ENCODE results near the gene THOC7.

Gene THOC7

DNA sequence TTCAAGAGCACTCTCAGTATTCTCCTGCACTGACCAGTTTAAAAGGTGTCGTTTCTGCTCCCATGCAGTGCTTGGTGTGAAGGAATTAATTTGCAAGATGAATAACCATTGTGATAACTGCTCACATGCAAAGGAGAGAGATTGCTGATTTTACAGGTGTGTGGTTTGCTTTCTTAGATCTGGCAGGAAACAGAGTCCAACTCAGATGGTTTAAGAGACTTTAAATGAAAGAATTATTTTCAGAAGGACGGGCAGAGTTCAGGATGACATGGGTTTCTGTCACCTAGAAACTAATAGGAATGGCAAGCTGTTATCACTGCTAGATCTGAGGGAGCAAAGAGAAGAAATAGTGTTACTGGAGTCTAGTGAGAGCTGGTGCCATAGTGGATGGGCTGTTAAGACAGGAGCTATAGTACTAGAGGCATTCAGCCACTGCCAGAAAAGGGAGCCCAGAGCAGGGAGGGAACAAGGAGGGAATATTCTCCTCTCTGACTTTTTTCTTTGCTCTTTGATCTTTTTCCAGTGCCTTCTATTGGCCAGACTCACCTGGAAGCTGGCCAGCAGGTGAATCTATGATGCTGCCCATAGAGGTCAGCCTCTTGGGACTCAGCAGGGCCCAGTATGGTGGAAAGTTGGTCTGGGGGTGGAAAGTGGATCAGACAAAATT is 14.9 kb upstream of the THOC7 start:
- DNase-seq: no peak

DNA sequence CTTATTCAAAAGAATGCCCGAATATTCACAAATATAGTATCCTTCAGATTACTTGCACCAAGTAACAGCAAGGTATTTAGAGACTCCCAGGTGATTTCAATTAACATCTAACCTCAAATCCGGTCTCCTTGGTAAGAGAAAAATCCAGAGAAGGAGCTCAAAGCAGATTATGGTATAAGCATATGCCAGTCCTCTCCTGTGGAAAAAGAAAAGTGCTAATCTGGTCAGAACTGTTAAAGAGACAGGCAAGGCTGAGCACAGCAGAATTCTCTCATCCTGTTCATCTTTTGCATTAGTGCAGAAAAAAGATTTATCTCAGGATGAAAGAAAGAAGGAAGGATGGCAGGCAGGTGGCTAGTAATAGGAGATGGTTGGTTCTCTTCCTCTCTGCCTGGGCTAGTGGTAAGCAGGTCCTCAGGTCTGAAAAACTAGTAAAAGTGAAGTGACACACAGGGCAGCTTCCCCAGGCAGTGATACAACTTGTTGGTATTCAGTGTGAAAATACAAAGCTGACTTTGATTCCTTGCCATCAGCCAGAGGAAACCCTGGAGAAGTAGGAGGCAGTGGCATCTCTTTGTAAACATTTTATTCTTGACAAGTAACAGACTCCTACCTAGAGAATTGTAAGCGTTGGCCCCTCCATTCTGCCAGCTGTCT is 14.3 kb upstream of the THOC7 start:
- no peak for DNase-seq

DNA sequence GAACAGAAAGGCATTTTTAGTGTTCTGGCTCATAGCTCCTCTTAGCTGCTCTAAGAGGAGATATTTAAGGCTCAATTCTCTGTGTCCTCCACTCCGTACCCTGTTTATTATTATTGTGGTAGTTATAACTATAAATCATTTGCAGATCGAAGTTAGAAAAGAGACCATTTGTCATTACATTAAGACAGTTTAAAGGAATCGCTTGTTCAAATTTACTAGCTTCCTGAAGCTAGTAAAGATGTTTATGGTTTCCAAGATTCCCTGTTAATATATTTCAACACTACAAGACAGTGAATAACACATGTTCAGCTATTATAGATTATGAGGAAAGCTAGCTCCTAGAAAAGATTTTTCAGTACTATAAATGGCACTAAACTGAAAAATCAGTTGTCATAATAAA is 12.7 kb upstream of the THOC7 start:
- DNase-seq: no peak

DNA sequence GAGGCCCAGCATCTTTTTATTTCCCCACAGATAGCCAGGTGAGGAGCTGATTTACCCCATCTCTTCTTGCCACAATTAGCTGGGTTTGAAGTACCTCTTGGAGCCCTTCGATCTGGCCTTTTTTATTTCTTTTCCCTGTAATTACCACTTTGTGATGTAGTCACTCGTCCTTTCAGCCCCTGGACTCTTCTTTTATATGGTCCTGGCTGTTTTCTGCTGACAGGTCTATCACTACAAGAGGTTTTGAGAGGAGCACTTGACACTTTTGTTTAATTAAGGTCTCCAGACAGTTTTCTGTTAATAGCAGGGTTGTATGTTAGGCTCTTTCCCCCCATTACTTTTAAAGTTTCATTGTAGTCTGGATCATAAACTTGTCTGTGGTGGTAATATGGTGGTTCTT is 11.9 kb upstream of the THOC7 start:
- no peak for DNase-seq

DNA sequence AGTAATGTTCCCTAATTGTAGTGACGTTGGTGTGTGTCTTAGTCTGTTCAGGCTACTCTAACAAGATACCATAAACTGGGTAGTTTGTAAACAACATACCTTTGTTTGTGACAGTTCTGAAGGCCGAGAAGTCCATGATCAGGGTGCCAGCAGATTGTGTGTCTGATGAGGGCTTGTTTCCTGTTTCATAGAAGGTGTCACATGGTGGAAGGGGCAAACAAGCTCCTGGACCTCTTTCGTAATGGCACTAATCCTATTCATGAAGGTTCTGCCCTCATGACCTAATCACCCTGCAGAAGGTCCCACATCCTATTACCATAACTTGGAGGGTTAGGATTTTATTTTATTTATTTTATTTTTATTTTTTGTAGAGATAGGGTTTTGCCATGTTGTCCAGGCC is 11.2 kb upstream of the THOC7 start:
- DNase-seq: no peak

DNA sequence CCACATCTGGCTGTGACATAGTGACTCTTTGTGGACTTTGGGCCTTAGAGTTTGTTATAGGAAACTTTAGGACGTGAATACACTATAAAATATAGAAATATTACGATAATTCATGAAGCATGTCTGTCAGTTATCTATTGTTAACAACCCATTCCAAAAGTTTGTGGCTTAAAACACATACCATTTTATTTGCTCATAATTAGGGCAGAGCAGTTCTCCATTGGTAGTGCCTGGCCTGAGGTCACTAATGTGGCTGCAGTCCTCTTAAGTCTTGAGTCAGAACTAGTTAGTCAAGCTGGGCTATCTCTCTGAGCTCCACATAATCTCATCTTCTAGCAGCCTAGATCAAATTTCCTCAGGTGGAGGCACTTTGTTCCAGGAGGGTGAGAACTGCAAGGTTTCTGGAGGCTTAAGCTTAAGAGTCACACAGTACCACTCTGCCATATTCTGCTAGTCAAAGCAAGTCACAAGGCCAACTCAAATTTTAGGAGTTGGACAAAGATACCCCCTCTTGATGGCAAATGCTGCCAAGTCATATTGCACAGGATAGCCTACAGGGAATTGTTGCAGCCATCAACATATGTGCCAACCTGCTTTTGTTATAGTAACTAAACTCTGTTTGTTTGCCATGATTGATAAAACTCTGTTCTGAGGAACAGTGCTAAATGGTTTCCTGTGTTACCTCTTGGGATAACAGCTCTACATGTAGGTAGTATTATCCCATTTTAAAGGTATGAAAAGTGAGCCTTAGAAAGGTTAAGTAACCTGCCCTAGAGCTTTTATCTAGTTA is 8.7 kb upstream of the THOC7 start:
- no peak for DNase-seq

DNA sequence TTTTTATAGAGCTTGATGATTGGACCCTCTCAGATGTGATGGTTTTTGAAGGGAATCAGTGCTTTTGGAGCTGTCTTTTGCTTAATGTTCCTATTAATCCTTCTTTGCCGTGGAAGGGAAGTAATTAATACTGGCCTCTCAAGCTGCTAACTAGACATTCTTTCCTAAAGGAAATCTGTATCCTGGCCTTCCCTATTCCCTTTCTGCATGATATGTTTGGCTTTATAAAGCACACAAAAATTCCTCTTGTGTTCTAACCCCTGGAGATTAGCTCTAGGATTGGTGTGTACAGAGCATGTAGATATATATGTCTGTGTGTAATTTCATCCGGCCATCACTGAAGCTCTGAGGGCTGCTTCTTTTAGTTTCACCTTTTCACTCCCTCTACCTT is 7.0 kb upstream of the THOC7 start:
- DNase-seq: no peak

DNA sequence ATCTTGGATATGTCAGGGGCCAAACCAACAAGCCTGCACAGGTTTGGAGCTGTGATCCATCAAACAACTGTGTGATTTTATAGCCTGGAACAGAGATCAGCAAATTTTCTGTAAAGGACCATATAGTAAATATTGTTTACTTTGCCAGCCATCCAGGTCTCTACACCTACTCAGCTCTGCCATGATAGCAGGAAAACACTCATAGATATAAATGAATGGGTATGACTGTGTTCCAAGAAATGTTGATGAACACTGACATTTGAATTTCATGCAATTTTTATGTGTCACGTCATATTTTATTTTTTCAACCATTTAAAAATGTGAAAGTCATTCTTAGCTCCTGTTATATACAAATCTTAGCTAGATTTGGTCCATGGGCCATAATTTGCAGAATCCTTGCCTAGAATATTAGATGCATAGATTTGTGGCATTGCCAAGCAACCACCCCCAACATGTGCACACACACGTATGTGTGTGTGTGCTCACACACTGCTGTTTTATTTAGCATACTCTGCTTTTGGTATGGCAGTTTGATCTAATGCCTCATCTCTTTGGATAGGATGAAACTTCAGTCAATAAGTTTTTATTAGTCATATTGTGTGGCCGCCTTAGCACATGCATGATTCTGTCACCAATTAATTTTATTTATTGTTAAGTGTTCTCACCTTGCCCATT is 6.5 kb upstream of the THOC7 start:
- no peak for DNase-seq

DNA sequence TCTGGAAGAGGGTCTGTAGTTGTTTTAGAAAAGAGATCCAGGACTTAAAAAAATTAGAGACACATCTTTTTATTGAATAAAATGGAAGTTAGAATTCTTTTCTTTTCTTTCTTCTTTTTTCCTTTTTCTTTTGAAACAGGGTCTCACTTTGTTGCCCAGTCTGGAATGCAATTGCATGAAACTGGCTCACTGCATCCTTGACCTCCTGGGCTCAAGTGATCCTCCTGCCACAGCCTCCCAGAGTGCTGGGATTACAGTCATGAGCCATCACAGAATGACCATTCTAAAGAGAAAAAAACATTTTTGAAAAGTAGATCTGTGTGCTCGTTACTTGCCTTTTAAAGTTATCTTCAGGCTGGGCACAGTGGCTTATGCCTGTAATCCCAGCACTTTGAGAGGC is 3.6 kb upstream of the THOC7 start:
- no peak for DNase-seq

DNA sequence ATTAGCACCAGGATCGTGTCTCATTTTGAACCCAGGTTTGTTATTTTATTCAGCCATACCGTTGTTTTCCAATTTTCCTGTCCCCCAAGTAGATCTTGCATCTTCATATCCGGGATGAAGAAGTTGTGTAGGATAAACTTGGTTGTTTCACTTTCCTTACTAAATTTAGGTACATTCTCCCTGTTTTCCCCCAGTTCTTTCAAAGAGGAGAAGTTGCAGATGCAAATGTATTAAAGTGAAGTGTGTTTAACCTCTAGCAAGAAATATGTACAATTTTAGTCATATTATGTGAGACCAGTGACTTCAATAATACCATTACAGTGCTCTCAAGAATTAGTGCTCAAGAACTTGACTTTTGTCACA is 1.3 kb upstream of the THOC7 start:
- no peak for DNase-seq

DNA sequence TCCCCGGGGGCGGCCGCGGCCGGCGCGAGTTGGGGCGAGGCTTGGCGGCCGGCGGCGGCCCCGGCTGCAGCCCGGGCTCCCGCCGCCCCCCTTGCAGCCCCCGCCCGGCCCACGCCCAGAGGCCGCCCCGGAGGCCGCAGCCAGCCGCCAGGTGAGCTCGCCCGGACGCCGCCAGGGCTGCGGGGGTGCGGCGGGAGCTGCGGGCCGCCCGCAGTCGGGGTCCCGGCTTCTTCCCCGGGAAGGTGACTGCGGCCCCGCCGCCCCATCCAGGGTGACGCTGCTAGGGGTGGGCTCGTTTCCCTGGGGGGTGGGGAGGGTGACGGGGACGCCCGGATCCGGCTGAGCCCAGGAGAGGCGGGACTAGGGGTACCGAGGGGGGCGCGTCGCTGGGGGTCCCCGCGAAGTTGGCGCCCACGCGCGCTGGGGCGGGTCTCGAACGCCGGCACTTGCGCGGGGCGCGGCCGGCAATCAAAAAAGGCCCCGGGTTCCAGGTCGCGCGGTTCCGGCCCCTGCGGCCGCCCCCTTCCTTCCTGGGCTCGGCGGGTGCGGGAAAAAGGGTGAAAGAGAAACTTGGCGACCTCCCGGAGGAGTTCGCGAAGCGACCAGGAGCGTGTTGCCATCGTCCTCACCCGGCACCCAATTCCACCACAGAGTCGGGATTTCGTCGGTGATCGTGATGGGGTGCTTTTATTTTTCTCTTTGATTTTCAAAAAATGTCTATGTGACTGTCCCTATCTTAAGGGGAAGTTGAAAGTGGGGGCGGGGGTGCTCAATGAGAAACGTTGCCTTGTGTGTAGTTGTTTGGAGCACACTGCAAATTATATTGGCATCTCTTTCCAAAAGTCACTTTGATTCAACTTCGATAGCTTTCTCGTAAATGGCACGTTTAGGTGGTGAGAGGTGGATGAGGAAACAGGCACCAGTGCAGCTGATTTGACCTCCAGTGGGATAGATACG is 681 bp upstream of the THOC7 start:
- DNase-seq: peak; percentile 10 to 48 (median 34)

DNA sequence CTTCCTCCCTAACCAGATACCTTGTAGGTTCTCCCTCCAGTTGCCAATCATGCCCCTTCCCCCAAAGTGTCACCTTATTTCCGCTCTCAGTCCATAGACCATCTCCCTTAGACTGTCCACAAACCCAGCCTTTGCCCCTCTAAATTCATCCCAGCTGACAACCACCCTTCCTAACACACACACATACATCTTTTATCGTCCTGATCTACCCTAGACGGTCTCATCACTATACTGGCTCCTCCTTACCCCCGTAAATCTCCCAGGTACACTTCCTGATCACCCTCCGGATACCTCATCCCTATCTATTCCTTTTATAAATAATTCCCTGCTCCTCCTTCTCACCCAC is 828 bp downstream of the THOC7 start:
- DNase-seq: peak in 1 of 5 experiments; percentile 9

DNA sequence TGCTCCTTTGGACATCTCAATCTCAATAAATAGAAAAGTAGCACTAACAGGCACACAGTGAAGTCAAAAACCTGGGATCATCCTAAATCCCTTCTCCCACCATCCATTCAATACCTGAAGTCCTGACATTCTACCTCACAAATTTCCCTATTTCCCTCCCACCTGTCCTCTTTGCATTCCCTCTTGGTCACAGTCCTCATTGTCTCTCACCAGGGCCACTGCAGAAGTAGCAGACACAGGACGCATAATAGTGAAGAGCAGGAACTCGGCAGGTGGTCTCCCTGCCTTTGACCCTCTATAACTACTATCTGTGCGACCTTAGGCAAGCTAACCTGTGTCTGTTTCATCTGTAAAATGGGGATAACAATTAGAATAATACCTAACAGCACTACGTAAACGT is 2.3 kb downstream of the THOC7 start:
- no peak for DNase-seq

DNA sequence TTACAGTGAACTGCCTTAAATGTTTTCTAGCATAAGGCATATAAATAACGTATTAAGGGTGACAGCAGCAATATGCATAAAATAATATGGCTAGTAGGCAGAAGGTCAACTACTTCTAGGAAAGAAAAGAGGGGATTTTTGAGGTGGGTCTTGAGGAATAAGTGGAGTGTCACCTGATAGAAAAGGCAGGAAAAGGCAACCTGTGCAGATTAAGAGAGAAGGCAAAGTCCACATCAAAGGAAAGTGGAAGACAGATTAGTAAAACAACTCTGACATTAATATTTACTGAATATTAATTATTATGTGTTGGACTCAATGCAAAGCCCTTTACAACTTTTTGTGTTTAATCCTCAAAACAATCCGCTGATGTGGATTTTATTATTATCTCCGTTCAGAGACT is 2.8 kb downstream of the THOC7 start:
- no peak for DNase-seq

DNA sequence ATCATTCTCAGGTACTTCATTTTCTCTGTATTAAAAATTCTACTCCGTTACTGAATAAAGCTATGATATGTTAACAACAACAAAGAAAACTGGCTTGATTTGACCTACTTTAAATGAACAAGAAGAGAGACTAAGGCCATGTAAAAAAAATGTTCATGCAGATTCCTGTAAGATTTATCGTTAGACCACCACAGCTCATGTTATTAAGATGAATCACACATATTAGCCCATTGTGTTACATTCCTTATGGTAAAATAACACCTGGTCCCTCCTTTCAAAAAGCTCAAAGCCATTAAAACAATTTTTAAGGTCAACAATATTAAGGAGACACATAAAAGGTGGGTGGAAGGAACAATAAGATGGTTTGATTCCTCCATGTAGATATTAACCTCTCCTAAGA is 6.3 kb downstream of the THOC7 start:
- no peak for DNase-seq

DNA sequence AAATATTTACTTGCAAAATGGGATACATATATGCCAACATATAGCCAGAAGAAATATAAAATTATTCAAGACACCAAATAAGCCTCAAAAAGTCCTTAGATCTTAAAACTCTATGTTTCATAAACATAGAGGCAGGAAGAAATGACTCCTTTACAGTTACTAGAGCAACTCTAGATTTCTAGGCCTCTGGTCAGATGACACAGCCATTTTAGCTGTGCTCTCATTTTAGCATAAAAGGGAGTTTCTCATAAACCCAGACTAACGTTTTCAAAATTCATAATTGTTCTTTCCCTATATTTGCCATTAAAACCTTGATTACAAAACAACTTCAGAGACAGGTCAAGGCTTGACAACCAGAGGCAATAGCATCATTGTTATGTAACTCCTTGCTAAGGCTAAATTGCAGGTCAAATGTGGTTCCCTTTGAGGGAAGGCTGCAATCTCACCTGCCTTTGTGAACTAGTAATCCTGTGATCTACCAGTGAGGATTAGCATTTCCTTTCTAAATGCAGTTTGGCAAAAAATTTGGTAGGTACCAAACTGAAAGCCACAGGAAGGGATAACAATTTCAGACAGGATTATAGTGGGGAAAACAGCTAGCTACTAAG is 8.2 kb downstream of the THOC7 start:
- DNase-seq: no peak

DNA sequence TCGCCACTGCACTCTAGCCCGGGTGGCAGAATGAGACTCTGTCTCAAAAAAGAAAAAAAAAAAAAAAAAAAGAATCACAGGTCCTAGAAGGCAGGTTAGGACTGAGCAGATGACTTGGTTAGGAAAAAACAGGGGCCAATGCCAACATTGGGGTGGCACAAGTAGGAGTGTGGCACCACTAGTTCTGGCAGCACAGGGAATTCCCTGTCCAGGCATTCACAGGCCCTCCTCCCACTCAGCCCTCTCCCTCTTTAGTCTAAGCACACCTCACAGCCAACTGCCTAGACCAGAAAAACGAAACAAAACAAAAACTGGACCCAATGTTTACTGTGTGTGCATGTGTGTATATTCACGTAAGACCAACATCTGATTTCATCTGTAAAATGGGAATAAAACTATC is 10.5 kb downstream of the THOC7 start:
- no peak for DNase-seq

DNA sequence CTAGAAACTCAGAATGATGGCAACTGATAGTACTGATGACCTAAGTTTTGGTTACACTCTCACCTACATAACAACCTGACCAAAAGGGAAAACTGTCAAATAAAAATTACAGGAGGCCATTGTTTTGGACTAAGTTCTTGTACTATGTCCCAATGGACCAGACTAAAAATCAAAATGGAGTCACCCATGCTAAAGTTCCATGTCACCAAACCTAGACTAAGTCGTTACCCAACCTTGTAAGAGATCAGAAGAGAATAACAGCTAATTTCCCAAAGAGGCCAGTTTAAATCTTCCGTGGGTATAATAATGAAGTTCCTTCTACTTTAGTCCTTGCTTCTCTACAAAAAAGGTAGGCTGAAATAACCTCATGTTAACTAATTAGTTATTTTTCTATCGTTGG is 12.3 kb downstream of the THOC7 start:
- no peak for DNase-seq

DNA sequence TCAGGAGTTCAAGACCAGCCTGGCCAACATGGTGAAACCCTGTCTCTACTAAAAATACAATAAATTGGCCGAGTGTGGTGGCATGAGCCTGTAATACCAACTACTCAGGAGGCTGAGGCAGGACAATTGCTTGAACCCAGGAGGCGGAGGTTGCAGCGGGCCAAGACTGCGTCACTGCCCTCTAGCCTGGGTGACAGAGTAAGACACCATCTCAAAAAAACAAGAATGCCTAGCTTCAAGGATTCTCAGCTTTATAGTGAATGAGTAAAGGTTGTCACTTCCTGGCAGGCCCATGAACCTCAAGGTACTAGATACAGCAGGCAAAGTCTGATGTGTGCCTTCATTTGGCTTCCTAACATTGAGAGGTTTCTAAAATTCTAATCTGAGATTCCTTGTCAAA is 14.4 kb downstream of the THOC7 start:
- DNase-seq: no peak

DNA sequence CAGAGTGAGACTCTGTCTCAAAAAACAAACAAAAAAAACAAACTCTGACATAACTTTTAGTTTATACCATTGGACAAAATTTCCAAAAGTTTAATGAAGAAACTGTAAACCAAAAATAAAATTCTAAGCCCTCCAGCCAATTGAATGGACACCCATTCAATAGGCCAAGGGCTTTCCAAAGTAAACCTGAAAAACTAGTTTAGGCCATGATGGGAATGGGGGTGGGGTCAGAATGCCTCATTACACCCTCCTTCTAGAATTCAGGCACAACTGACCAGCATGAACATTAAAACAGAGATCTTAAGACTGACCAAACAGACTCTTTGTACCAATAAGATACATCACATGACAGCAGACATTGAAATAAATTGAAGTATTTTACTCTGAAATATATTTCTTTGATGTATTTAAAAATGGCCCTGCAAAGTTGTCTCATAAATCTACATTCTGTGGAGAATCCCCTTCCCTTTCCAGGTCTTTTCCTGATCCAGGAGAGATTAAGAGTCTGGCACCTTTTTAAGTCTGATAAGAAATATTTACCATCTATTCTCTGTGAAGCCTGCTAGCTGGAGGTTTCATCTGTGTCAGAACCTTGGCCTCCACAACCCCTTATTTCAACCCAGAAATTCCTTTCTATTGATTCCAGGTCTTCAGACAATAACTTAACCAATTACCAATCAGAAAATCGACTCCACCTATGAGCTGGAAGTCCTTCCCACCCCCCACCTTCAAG is 15.7 kb downstream of the THOC7 start:
- no peak for DNase-seq

DNA sequence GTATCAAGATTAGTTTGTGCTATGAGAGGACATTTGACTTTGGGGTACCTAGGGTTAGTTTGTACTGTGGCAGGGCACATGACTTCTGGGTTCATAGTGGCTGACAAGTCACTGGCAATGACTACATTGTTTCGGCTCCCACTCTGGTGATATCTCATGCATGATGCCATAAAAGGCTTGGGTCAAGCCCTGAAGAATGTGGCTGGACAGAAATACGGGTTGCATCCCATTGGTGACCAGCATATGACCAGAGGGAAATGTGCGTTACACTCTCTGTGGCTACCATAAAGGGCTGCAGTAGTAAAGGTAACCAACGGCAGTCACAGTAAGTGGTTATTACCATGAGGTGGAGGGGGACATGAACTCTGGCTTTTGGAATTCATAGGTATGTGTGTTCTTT is 18.4 kb downstream of the THOC7 start:
- DNase-seq: no peak
